ENCODE data around the gene OTOA.

Gene OTOA

GRCh38 chr16:21620592-21620991 lies 43.2 kb upstream of the OTOA start:
- Histone ChIP-seq H3K9me3 (no peaks in the 10 kb centered on the region), H3K36me3 (peaks cover 10 to 26% (median 15%) of the 10 kb centered on the region in 3 donors), H3K27me3 (no peaks in the 10 kb centered on the region), H3K4me3 (no peak overlapping the region), H3K27ac (no peak overlapping the region), H3K4me1 (no peaks in the 10 kb centered on the region)
- TF ChIP-seq CTCF (IDR thresholded peaks at IDR 0.05): no peak
- no peak for DNase-seq
- intact Hi-C loops (cut with DNase I; ENCODE audit: low total_unique reads): no loop called here

- no peak overlapping the region for H3K4me3 ChIP-seq
- H3K27me3 ChIP-seq: no peaks in the 10 kb centered on the region
- no peak overlapping the region for H3K27ac ChIP-seq
- no peak for DNase-seq
- no peaks in the 10 kb centered on the region for H3K9me3 ChIP-seq
- no peak for TF ChIP-seq CTCF (IDR thresholded peaks at IDR 0.05)
- peaks cover 15 to 39% (median 16%) of the 10 kb centered on the region in 3 donors for H3K36me3 ChIP-seq
- H3K4me1 ChIP-seq: no peaks in the 10 kb centered on the region
- intact Hi-C loops (cut with DNase I; ENCODE audit: low total_unique reads): no loop called here
Observed at GRCh38 chr16:21622545-21622944, 41.2 kb upstream of the OTOA start.

GRCh38 chr16:21625026-21625425 lies 38.7 kb upstream of the OTOA start:
- no peak for DNase-seq
- no peak for TF ChIP-seq CTCF (IDR thresholded peaks at IDR 0.05)
- intact Hi-C loops (cut with DNase I; ENCODE audit: low total_unique reads): no loop called here
- H3K9me3 ChIP-seq: no peaks in the 10 kb centered on the region
- no peaks in the 10 kb centered on the region for H3K27me3 ChIP-seq
- H3K4me1 ChIP-seq: no peaks in the 10 kb centered on the region
- no peak overlapping the region for H3K4me3 ChIP-seq
- H3K36me3 ChIP-seq: peaks cover 20 to 58% (median 24%) of the 10 kb centered on the region in 3 donors
- no peak overlapping the region for H3K27ac ChIP-seq

GRCh38 chr16:21626659-21627277 lies 37.0 kb upstream of the OTOA start:
- H3K4me3 ChIP-seq: no peak overlapping the region
- DNase-seq: peak in 1 of 2 donors; percentile 43
- TF ChIP-seq CTCF (IDR thresholded peaks at IDR 0.05): no peak
- H3K36me3 ChIP-seq: peaks cover 29 to 63% (median 31%) of the 10 kb centered on the region in 3 donors
- H3K27ac ChIP-seq: no peak overlapping the region
- no peaks in the 10 kb centered on the region for H3K9me3 ChIP-seq
- H3K4me1 ChIP-seq: no peaks in the 10 kb centered on the region
- H3K27me3 ChIP-seq: no peaks in the 10 kb centered on the region
- intact Hi-C loops (cut with DNase I; ENCODE audit: low total_unique reads): no loop called here

- Histone ChIP-seq H3K27me3 (no peaks in the 10 kb centered on the region), H3K36me3 (peaks cover 29 to 63% (median 31%) of the 10 kb centered on the region in 3 donors), H3K9me3 (no peaks in the 10 kb centered on the region), H3K4me3 (no peak overlapping the region), H3K4me1 (no peaks in the 10 kb centered on the region), H3K27ac (no peak overlapping the region)
- intact Hi-C loops (cut with DNase I; ENCODE audit: low total_unique reads): no loop called here
- DNase-seq: no peak
- TF ChIP-seq CTCF (IDR thresholded peaks at IDR 0.05): no peak
Observed at GRCh38 chr16:21628121-21628726, 35.5 kb upstream of the OTOA start.

Measured in tibial artery (tissue), 4 donors.